Mesenchymal stem cell (in vitro differentiated cells and primary cell): ENCODE results near the gene RDH11.
"Not testable (repeated sequence)": the region's sequence is repeated elsewhere in the genome, so short reads cannot be mapped to it uniquely, and the experiment has no call there.

Source experiments
- DNase-seq: peaks from one replicate; pipeline ENCODE4 v3.0.0-alpha.2; 2013
- H2AFZ ChIP-seq: one replicate; pipeline ENCODE4 v1.6.1; 2013; ENCODE audit warnings: low read depth, mild to moderate bottlenecking, control low read depth, inconsistent platforms, low read length, moderate library complexity
- H2AK5ac ChIP-seq: 2 replicates; pipeline ENCODE4 v1.6.1; 2013; ENCODE audit warnings: low read length, moderate library complexity, mild to moderate bottlenecking, inconsistent platforms; ENCODE audit not compliant: severe bottlenecking
- H2BK120ac ChIP-seq: one replicate; pipeline ENCODE4 v1.6.1; 2013; ENCODE audit warnings: low read depth, mild to moderate bottlenecking, inconsistent platforms, low read length, moderate library complexity
- H2BK12ac ChIP-seq, 2 experiments: one replicate each; pipeline ENCODE4 v1.6.1; 2013; ENCODE audit warnings: inconsistent platforms in 2 of 2, low read length in 2 of 2, mild to moderate bottlenecking in 2 of 2, moderate library complexity in 2 of 2, control low read depth in 1 of 2
- H2BK15ac ChIP-seq: one replicate; pipeline ENCODE4 v1.6.1; 2013; ENCODE audit warnings: mild to moderate bottlenecking, low read depth, inconsistent platforms; ENCODE audit not compliant: poor library complexity, severe bottlenecking
- H2BK5ac ChIP-seq: 2 replicates; pipeline ENCODE4 v1.6.1; 2013; ENCODE audit warnings: low read depth, mild to moderate bottlenecking, low read length, control low read depth, inconsistent platforms; ENCODE audit not compliant: poor library complexity, severe bottlenecking
- H3K14ac ChIP-seq, 2 experiments: one replicate each; pipeline ENCODE4 v1.6.1; 2013; ENCODE audit warnings: inconsistent platforms in 2 of 2, low read length in 2 of 2, control low read depth in 1 of 2, mild to moderate bottlenecking in 1 of 2, moderate library complexity in 1 of 2
- H3K18ac ChIP-seq, 2 experiments: one replicate each; pipeline ENCODE4 v1.6.1; 2013; ENCODE audit warnings: inconsistent platforms in 2 of 2, low read length in 2 of 2, control low read depth in 1 of 2, low read depth in 1 of 2, mild to moderate bottlenecking in 1 of 2
- H3K23ac ChIP-seq, 2 experiments: one replicate each; pipeline ENCODE4 v1.6.1; 2013; ENCODE audit warnings: inconsistent platforms in 2 of 2, low read length in 2 of 2, mild to moderate bottlenecking in 2 of 2, moderate library complexity in 2 of 2, control low read depth in 1 of 2
- H3K27ac ChIP-seq: 2 replicates; pipeline ENCODE4 v1.5.1; 2013; ENCODE audit warnings: mild to moderate bottlenecking, moderate library complexity, low read length, control low read depth, inconsistent platforms; ENCODE audit not compliant: poor library complexity, severe bottlenecking
- H3K27me3 ChIP-seq, 2 experiments: 2 replicates each; pipeline versions ENCODE4 v1.6.1 to v1.7.0; 2013; ENCODE audit warnings: low read length in 2 of 2, mild to moderate bottlenecking in 2 of 2, moderate library complexity in 2 of 2, control low read depth in 1 of 2, inconsistent platforms in 1 of 2; ENCODE audit not compliant: control insufficient read depth in 1 of 2, insufficient read depth in 1 of 2
- H3K36me3 ChIP-seq, 2 experiments: 2 replicates each; pipeline versions ENCODE4 v1.6.1 to v1.7.0; 2013; ENCODE audit warnings: low read length in 2 of 2, control low read depth in 1 of 2, inconsistent platforms in 1 of 2, low read depth in 1 of 2, mild to moderate bottlenecking in 1 of 2; ENCODE audit not compliant: insufficient read depth in 2 of 2, control insufficient read depth in 1 of 2
- H3K4ac ChIP-seq, 2 experiments: one replicate each; pipeline ENCODE4 v1.6.1; 2013; ENCODE audit warnings: inconsistent platforms in 2 of 2, low read length in 2 of 2, mild to moderate bottlenecking in 2 of 2, moderate library complexity in 2 of 2, control low read depth in 1 of 2, low read depth in 1 of 2
- H3K4me1 ChIP-seq: 2 replicates; pipeline ENCODE4 v1.6.1; 2013; ENCODE audit warnings: low read depth, low read length, control low read depth; ENCODE audit not compliant: control insufficient read depth, insufficient read depth
- H3K4me2 ChIP-seq: 2 replicates; pipeline ENCODE4 v1.6.1; 2013; ENCODE audit warnings: low read length, mild to moderate bottlenecking, inconsistent platforms; ENCODE audit not compliant: poor library complexity, severe bottlenecking
- H3K4me3 ChIP-seq, 2 experiments: 2 replicates each; pipeline versions ENCODE4 v1.5.1 to v1.7.0; 2013; ENCODE audit warnings: low read length in 2 of 2, mild to moderate bottlenecking in 2 of 2, control low read depth in 1 of 2, low read depth in 1 of 2; ENCODE audit not compliant: insufficient read depth in 1 of 2
- H3K79me1 ChIP-seq: replicated peaks from 2 replicates; pipeline ENCODE4 v1.6.1; 2013; ENCODE audit warnings: mild to moderate bottlenecking, control low read depth, low read length, inconsistent platforms; ENCODE audit not compliant: poor library complexity, severe bottlenecking
- H3K9ac ChIP-seq: 2 replicates; pipeline ENCODE4 v1.7.0; 2013; ENCODE audit warnings: mild to moderate bottlenecking, low read length, moderate library complexity
- H3K9me3 ChIP-seq: 2 replicates; pipeline ENCODE4 v1.7.0; 2013; ENCODE audit warnings: mild to moderate bottlenecking, low read length; ENCODE audit not compliant: control insufficient read depth
- H4K8ac ChIP-seq: one replicate; pipeline ENCODE4 v1.6.1; 2013; ENCODE audit warnings: inconsistent platforms, mild to moderate bottlenecking, low read length, moderate library complexity
- H4K91ac ChIP-seq: one replicate; pipeline ENCODE4 v1.6.1; 2013; ENCODE audit warnings: mild to moderate bottlenecking, low read length, inconsistent platforms
- WGBS: methylation state at CpG from one replicate; pipeline ENCODE4 v1.1.7; 2013; ENCODE audit warnings: mixed read lengths; 5-methylcytosine and 5-hydroxymethylcytosine counted together

RDH11 gene

DNA sequence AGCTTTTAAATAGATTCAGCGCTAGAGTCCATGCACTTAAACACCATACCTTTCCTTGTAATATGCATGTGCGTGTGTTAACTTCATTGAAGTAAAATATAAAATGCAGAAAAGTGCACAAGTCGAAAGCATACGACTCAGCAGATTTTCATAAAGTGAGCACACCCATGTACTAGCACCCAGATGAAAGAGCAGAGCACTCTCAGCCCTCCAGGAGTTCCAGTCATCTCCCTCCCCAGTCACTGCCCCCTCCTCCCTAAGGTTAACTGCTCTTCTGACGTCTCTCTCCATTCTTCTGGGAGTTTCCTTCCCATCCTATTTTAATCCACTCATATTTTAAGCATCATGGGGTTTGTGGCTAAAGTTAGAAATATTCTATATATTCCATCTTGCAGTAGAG is 26.3 kb upstream of the RDH11 start:
- no peak overlapping the region for H3K23ac ChIP-seq
- peak overlapping the region in 1 of 2 experiments; percentile 54 for H3K4me3 ChIP-seq
- no peak overlapping the region for H2AFZ ChIP-seq
- no peak overlapping the region for H3K27ac ChIP-seq
- no peak overlapping the region for H3K4me2 ChIP-seq
- no peak overlapping the region for H2BK120ac ChIP-seq
- no peak overlapping the region for H2AK5ac ChIP-seq
- no peak overlapping the region for H3K18ac ChIP-seq
- H2BK5ac ChIP-seq = no peak overlapping the region
- no peaks in the 10 kb centered on the region for H3K4me1 ChIP-seq
- H3K9ac ChIP-seq = no peak overlapping the region
- no peak overlapping the region for H3K4ac ChIP-seq
- H3K27me3 ChIP-seq = peaks cover 51 to 58% of the 10 kb centered on the region in 2 experiments
- no peak overlapping the region for H4K8ac ChIP-seq
- H3K9me3 ChIP-seq = peaks cover 9% of the 10 kb centered on the region
- no peaks in the 10 kb centered on the region for H3K36me3 ChIP-seq
- 69% methylated on average over 4 of the region's 5 CpGs for WGBS
- no peak overlapping the region for H2BK12ac ChIP-seq
- H4K91ac ChIP-seq = no peak overlapping the region
- no peak overlapping the region for H3K14ac ChIP-seq
- H3K79me1 ChIP-seq = no peaks in the 10 kb centered on the region
- no peak overlapping the region for H2BK15ac ChIP-seq
- DNase-seq = no peak

GRCh38 chr14:67719866-67720265 is 24.3 kb upstream of the RDH11 start:
- no peak overlapping the region for H2AFZ ChIP-seq
- H3K36me3 ChIP-seq = no peaks in the 10 kb centered on the region
- no peak overlapping the region for H2AK5ac ChIP-seq
- no peak overlapping the region for H3K14ac ChIP-seq
- peaks cover 32 to 45% of the 10 kb centered on the region in 2 experiments for H3K27me3 ChIP-seq
- no peaks in the 10 kb centered on the region for H3K79me1 ChIP-seq
- no peak overlapping the region for H4K8ac ChIP-seq
- no peak for DNase-seq
- no peak overlapping the region for H3K4me3 ChIP-seq
- no peak overlapping the region for H2BK12ac ChIP-seq
- H3K23ac ChIP-seq = no peak overlapping the region
- no peaks in the 10 kb centered on the region for H3K4me1 ChIP-seq
- no peak overlapping the region for H3K4ac ChIP-seq
- no peak overlapping the region for H2BK15ac ChIP-seq
- WGBS = 55% methylated on average over 2 of the region's 2 CpGs
- no peak overlapping the region for H3K4me2 ChIP-seq
- H4K91ac ChIP-seq = no peak overlapping the region
- H3K9me3 ChIP-seq = no peaks in the 10 kb centered on the region
- no peak overlapping the region for H3K27ac ChIP-seq
- H3K18ac ChIP-seq = no peak overlapping the region
- no peak overlapping the region for H3K9ac ChIP-seq
- H2BK120ac ChIP-seq = no peak overlapping the region
- H2BK5ac ChIP-seq = no peak overlapping the region

DNA sequence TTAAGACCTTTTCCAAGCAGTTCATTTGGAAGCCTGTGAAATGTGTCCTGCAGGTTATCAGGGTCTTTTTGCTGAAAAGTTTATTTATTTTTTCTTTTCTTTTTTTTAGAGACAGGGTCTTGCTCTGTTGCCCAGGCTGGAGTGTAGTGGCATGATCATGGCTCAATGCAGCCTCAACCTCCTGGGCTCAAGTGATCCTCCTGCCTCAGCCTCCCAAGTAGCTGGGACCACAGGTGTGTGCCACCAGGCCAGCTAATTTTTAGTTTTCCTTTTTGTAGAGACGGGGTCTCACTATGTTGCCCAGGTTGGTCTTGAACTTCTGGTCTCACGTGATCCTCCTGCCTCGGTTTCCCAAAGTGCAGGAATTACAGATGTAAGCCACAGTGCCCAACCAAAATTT is 23.8 kb upstream of the RDH11 start:
- not testable (repeated sequence) for H3K4ac ChIP-seq, H4K8ac ChIP-seq, DNase-seq, H2BK12ac ChIP-seq, H3K79me1 ChIP-seq, H3K14ac ChIP-seq, H3K4me2 ChIP-seq, H3K9ac ChIP-seq, H4K91ac ChIP-seq, H3K23ac ChIP-seq, H3K4me1 ChIP-seq, H3K4me3 ChIP-seq, H2AFZ ChIP-seq, H2BK15ac ChIP-seq, H3K9me3 ChIP-seq, H2AK5ac ChIP-seq, H3K27ac ChIP-seq, H3K36me3 ChIP-seq, H2BK5ac ChIP-seq, H3K18ac ChIP-seq, H2BK120ac ChIP-seq
- peaks cover 27 to 41% of the 10 kb centered on the region in 2 experiments for H3K27me3 ChIP-seq
- WGBS = 91% methylated on average over 3 of the region's 3 CpGs

DNA sequence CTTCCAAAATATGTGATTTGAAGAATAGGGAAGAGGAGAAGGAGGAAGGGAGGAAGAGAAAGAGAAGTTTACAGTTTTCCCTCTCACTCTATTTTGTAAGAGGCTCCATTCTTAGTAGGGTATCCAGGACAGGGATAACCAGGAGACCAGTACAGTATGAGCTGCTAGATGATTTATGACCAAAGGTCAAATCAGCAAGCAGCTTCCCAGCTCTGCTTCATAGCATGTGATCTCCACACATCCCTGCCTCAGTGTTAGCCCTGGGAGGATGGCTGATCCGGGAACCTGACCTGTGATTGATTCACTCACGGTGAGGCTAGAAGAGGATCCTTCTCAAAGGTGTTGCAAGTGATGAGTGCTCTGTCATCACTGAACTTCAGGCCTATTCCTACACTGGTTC is 22.7 kb upstream of the RDH11 start:
- H3K9me3 ChIP-seq = no peaks in the 10 kb centered on the region
- no peak overlapping the region for H2BK5ac ChIP-seq
- H3K4me3 ChIP-seq = no peak overlapping the region
- no peak overlapping the region for H3K14ac ChIP-seq
- no peak overlapping the region for H3K27ac ChIP-seq
- no peak overlapping the region for H3K18ac ChIP-seq
- H2AFZ ChIP-seq = no peak overlapping the region
- peaks cover 21 to 30% of the 10 kb centered on the region in 2 experiments for H3K27me3 ChIP-seq
- DNase-seq = no peak
- no peak overlapping the region for H3K4me2 ChIP-seq
- H3K4me1 ChIP-seq = no peaks in the 10 kb centered on the region
- H3K23ac ChIP-seq = no peak overlapping the region
- no peak overlapping the region for H3K9ac ChIP-seq
- no peak overlapping the region for H2BK12ac ChIP-seq
- H4K91ac ChIP-seq = no peak overlapping the region
- H4K8ac ChIP-seq = no peak overlapping the region
- H2BK120ac ChIP-seq = no peak overlapping the region
- H3K36me3 ChIP-seq = no peaks in the 10 kb centered on the region
- H3K4ac ChIP-seq = no peak overlapping the region
- no peak overlapping the region for H2AK5ac ChIP-seq
- H2BK15ac ChIP-seq = no peak overlapping the region
- no peaks in the 10 kb centered on the region for H3K79me1 ChIP-seq
- WGBS = 82% methylated on average over 2 of the region's 2 CpGs
